Activated naive CD8-positive, alpha-beta T cell treated with anti-CD3 and anti-CD28 coated beads, Interleukin-2, amount 50 U/mL, for 24 hours (primary cell): ENCODE data around the gene MFSD2B.

ENCODE experiments used
- ATAC-seq: fragments of 150-1000 bp; cut with Tn5 transposase; one replicate; pipeline ENCODE4 v1.10.0; 2021
- DNase-seq: peaks from one replicate; pipeline ENCODE4 v3.0.0; 2021
- H3K27ac Mint-ChIP-seq: one replicate; pipeline ENCODE4 v1.8.0; 2021; ENCODE audit warnings: mild to moderate bottlenecking, mixed read lengths
- H3K27me3 Mint-ChIP-seq: one replicate; pipeline ENCODE4 v1.8.0; 2021; ENCODE audit warnings: mixed read lengths
- H3K36me3 Mint-ChIP-seq: one replicate; pipeline ENCODE4 v1.8.0; 2021; ENCODE audit warnings: low read depth, mixed read lengths
- H3K4me1 Mint-ChIP-seq: one replicate; pipeline ENCODE4 v1.8.0; 2021; ENCODE audit warnings: mixed read lengths
- H3K4me3 Mint-ChIP-seq: one replicate; pipeline ENCODE4 v1.8.0; 2021; ENCODE audit warnings: mild to moderate bottlenecking, moderate library complexity, mixed read lengths
- H3K9me3 Mint-ChIP-seq: one replicate; pipeline ENCODE4 v1.8.0; 2021; ENCODE audit warnings: mixed read lengths

MFSD2B gene

GRCh38 chr2:24009680-24010476 is at the start of gene MFSD2B:
TSS of gene MFSD2B (plus strand) at chr2:24010085. CDS start at chr2:24010097, 12 bp downstream.
- H3K27ac Mint-ChIP-seq: no peak within 1 kb of the TSS
- peak within 1 kb of the TSS; percentile 25 for H3K4me3 Mint-ChIP-seq
- peaks cover 25% of the 10 kb centered on the region for H3K27me3 Mint-ChIP-seq
- H3K4me1 Mint-ChIP-seq: peaks cover 5% of the 10 kb centered on the region
- DNase-seq: no peak
- no peaks in the 10 kb centered on the region for H3K9me3 Mint-ChIP-seq
- no peak for ATAC-seq
- no peaks in the 10 kb centered on the region for H3K36me3 Mint-ChIP-seq

GRCh38 chr2:23967846-23968245 is 42.0 kb upstream of the MFSD2B start:
- H3K27me3 Mint-ChIP-seq: no peaks in the 10 kb centered on the region
- no peak overlapping the region for H3K27ac Mint-ChIP-seq
- no peak overlapping the region for H3K4me3 Mint-ChIP-seq
- H3K9me3 Mint-ChIP-seq: no peaks in the 10 kb centered on the region
- no peaks in the 10 kb centered on the region for H3K4me1 Mint-ChIP-seq
- ATAC-seq: no peak
- peaks cover 7% of the 10 kb centered on the region for H3K36me3 Mint-ChIP-seq
- DNase-seq: no peak

- Mint-ChIP-seq H3K27ac (no peak overlapping the region), H3K36me3 (peaks cover 6% of the 10 kb centered on the region), H3K4me1 (no peaks in the 10 kb centered on the region), H3K4me3 (no peak overlapping the region), H3K27me3 (no peaks in the 10 kb centered on the region), H3K9me3 (no peaks in the 10 kb centered on the region)
- no peak for ATAC-seq
- DNase-seq: no peak
These were observed 33.0 kb upstream of the MFSD2B start for GRCh38 chr2:23976883-23977282.

GRCh38 chr2:23988371-23988770 is 21.5 kb upstream of the MFSD2B start:
- H3K27ac Mint-ChIP-seq: no peak overlapping the region
- no peak for ATAC-seq
- DNase-seq: no peak

GRCh38 chr2:23992931-23993330 is 17.0 kb upstream of the MFSD2B start:
- Mint-ChIP-seq H3K36me3 (peaks cover 2% of the 10 kb centered on the region), H3K27ac (no peak overlapping the region)
- ATAC-seq: no peak

More at GRCh38 chr2:23988371-23988770, 21.5 kb upstream of the MFSD2B start:
- no peaks in the 10 kb centered on the region for H3K4me1 Mint-ChIP-seq
- H3K9me3 Mint-ChIP-seq: no peaks in the 10 kb centered on the region
- no peak overlapping the region for H3K4me3 Mint-ChIP-seq
- H3K36me3 Mint-ChIP-seq: peaks cover 4% of the 10 kb centered on the region
- H3K27me3 Mint-ChIP-seq: no peaks in the 10 kb centered on the region

GRCh38 chr2:23993736-23994269 is 16.1 kb upstream of the MFSD2B start:
- Mint-ChIP-seq H3K4me1 (no peaks in the 10 kb centered on the region), H3K27ac (no peak overlapping the region), H3K36me3 (peaks cover 2% of the 10 kb centered on the region), H3K27me3 (no peaks in the 10 kb centered on the region), H3K4me3 (no peak overlapping the region), H3K9me3 (no peaks in the 10 kb centered on the region)
- ATAC-seq: no peak
- no peak for DNase-seq

More at GRCh38 chr2:23992931-23993330, 17.0 kb upstream of the MFSD2B start:
- Mint-ChIP-seq H3K27me3 (no peaks in the 10 kb centered on the region), H3K4me3 (no peak overlapping the region), H3K9me3 (no peaks in the 10 kb centered on the region), H3K4me1 (no peaks in the 10 kb centered on the region)
- no peak for DNase-seq

GRCh38 chr2:23994567-23994966 is 15.3 kb upstream of the MFSD2B start:
- Mint-ChIP-seq H3K27me3 (no peaks in the 10 kb centered on the region), H3K27ac (no peak overlapping the region)

GRCh38 chr2:24007693-24008092 is 2.2 kb upstream of the MFSD2B start:
- Mint-ChIP-seq H3K27ac (no peak overlapping the region), H3K27me3 (peaks cover 25% of the 10 kb centered on the region), H3K4me3 (no peak overlapping the region), H3K36me3 (no peaks in the 10 kb centered on the region), H3K9me3 (no peaks in the 10 kb centered on the region), H3K4me1 (peaks cover 5% of the 10 kb centered on the region)
- ATAC-seq (no peak), DNase-seq (no peak)

More at GRCh38 chr2:23994567-23994966, 15.3 kb upstream of the MFSD2B start:
- Mint-ChIP-seq H3K9me3 (no peaks in the 10 kb centered on the region), H3K36me3 (peaks cover 2% of the 10 kb centered on the region), H3K4me3 (no peak overlapping the region), H3K4me1 (no peaks in the 10 kb centered on the region)
- ATAC-seq (no peak), DNase-seq (no peak)

- H3K4me3 Mint-ChIP-seq: no peak overlapping the region
- no peaks in the 10 kb centered on the region for H3K36me3 Mint-ChIP-seq
- no peaks in the 10 kb centered on the region for H3K9me3 Mint-ChIP-seq
- H3K27ac Mint-ChIP-seq: no peak overlapping the region
- no peak for DNase-seq
- ATAC-seq: no peak
- peaks cover 5% of the 10 kb centered on the region for H3K4me1 Mint-ChIP-seq
- H3K27me3 Mint-ChIP-seq: peaks cover 25% of the 10 kb centered on the region
These were observed 1.1 kb upstream of the MFSD2B start for GRCh38 chr2:24008672-24009366.

- DNase-seq (no peak), ATAC-seq (no peak)
- Mint-ChIP-seq H3K27me3 (peaks cover 25% of the 10 kb centered on the region), H3K9me3 (no peaks in the 10 kb centered on the region), H3K36me3 (no peaks in the 10 kb centered on the region), H3K4me1 (peaks cover 5% of the 10 kb centered on the region), H3K4me3 (no peak overlapping the region), H3K27ac (no peak overlapping the region)
These were observed 562 bp upstream of the MFSD2B start for GRCh38 chr2:24009367-24009679.

GRCh38 chr2:24010477-24011249 is 778 bp downstream of the MFSD2B start:
- H3K36me3 Mint-ChIP-seq: no peaks in the 10 kb centered on the region
- H3K27ac Mint-ChIP-seq: no peak overlapping the region
- DNase-seq (no peak), ATAC-seq (peak; percentile 34)
- H3K9me3 Mint-ChIP-seq: no peaks in the 10 kb centered on the region
- H3K4me3 Mint-ChIP-seq: peak overlapping the region; percentile 25
- H3K4me1 Mint-ChIP-seq: peaks cover 5% of the 10 kb centered on the region
- H3K27me3 Mint-ChIP-seq: peaks cover 25% of the 10 kb centered on the region

GRCh38 chr2:24011250-24012104 is 1.6 kb downstream of the MFSD2B start:
- no peaks in the 10 kb centered on the region for H3K9me3 Mint-ChIP-seq
- ATAC-seq: peak; percentile 50
- peaks cover 25% of the 10 kb centered on the region for H3K27me3 Mint-ChIP-seq
- H3K4me1 Mint-ChIP-seq: peaks cover 5% of the 10 kb centered on the region
- no peak for DNase-seq
- H3K4me3 Mint-ChIP-seq: peak overlapping the region; percentile 25
- H3K36me3 Mint-ChIP-seq: no peaks in the 10 kb centered on the region
- H3K27ac Mint-ChIP-seq: no peak overlapping the region

- ATAC-seq (no peak), DNase-seq (no peak)
- Mint-ChIP-seq H3K4me3 (no peak overlapping the region), H3K36me3 (no peaks in the 10 kb centered on the region), H3K4me1 (peaks cover 5% of the 10 kb centered on the region), H3K27me3 (peaks cover 25% of the 10 kb centered on the region), H3K27ac (no peak overlapping the region), H3K9me3 (no peaks in the 10 kb centered on the region)
These were observed 2.8 kb downstream of the MFSD2B start for GRCh38 chr2:24012521-24013188.
